ENCODE measurements around the gene TMED4. TPM values are rescaled to one million over a fixed set of nuclear protein-coding genes. Genes with fewer than 3 reads are reported as not detected.
A peak's percentile ranks its signal among the peaks of the same experiment; 100 is the strongest.

TMED4 gene
- total RNA-seq, 1 experiment from 2014 or later: 124 TPM

GRCh38 chr7:44549457-44549856 lies 32.6 kb downstream of the TMED4 start:
- no peak for DNase-seq (ENCODE audit: low spot score)
- in situ Hi-C loops (cut with HindIII; ENCODE audit: low sequenced_read_pairs): no loop called here

- in situ Hi-C loops (cut with HindIII; ENCODE audit: low sequenced_read_pairs): no loop called here
- DNase-seq (ENCODE audit: low spot score): no peak
Observed at GRCh38 chr7:44548893-44549292, 33.1 kb downstream of the TMED4 start.

- in situ Hi-C loops (cut with HindIII; ENCODE audit: low sequenced_read_pairs): no loop called here
- DNase-seq (ENCODE audit: low spot score): no peak
Observed at GRCh38 chr7:44547536-44548231, 34.3 kb downstream of the TMED4 start.

- DNase-seq (ENCODE audit: low spot score): no peak
- in situ Hi-C loops (cut with HindIII; ENCODE audit: low sequenced_read_pairs): no loop called here
Observed at GRCh38 chr7:44541876-44542610, 40.0 kb downstream of the TMED4 start.

- in situ Hi-C loops (cut with HindIII; ENCODE audit: low sequenced_read_pairs): no loop called here
- no peak for DNase-seq (ENCODE audit: low spot score)
Observed at GRCh38 chr7:44541028-44541869, 40.8 kb downstream of the TMED4 start, which contains the start of gene NPC1L1. TSS of gene NPC1L1 (minus strand) at chr7:44541330. CDS start at chr7:44541259, 71 bp downstream.

- in situ Hi-C loops (cut with HindIII; ENCODE audit: low sequenced_read_pairs): no loop called here
- no peak for DNase-seq (ENCODE audit: low spot score)
Observed at GRCh38 chr7:44540592-44541027, 41.4 kb downstream of the TMED4 start.

- in situ Hi-C loops (cut with HindIII; ENCODE audit: low sequenced_read_pairs): no loop called here
- DNase-seq (ENCODE audit: low spot score): no peak
Observed at GRCh38 chr7:44539669-44540506, 42.1 kb downstream of the TMED4 start.

GRCh38 chr7:44538798-44539668 lies 43.0 kb downstream of the TMED4 start:
- in situ Hi-C loops (cut with HindIII; ENCODE audit: low sequenced_read_pairs): no loop called here
- no peak for DNase-seq (ENCODE audit: low spot score)

GRCh38 chr7:44538093-44538797 lies 43.8 kb downstream of the TMED4 start:
- DNase-seq (ENCODE audit: low spot score): no peak
- in situ Hi-C loops (cut with HindIII; ENCODE audit: low sequenced_read_pairs): no loop called here

- DNase-seq (ENCODE audit: low spot score): no peak
- in situ Hi-C loops (cut with HindIII; ENCODE audit: low sequenced_read_pairs): no loop called here
Observed at GRCh38 chr7:44537442-44537841, 44.6 kb downstream of the TMED4 start.

- no peak for DNase-seq (ENCODE audit: low spot score)
- in situ Hi-C loops (cut with HindIII; ENCODE audit: low sequenced_read_pairs): no loop called here
Observed at GRCh38 chr7:44536090-44536489, 45.9 kb downstream of the TMED4 start.

- no peak for DNase-seq (ENCODE audit: low spot score)
- in situ Hi-C loops (cut with HindIII; ENCODE audit: low sequenced_read_pairs): no loop called here
Observed at GRCh38 chr7:44535348-44536064, 46.5 kb downstream of the TMED4 start.

- in situ Hi-C loops (cut with HindIII; ENCODE audit: low sequenced_read_pairs): no loop called here
- peak; percentile 15 for DNase-seq (ENCODE audit: low spot score)
Observed at GRCh38 chr7:44534501-44534900, 47.5 kb downstream of the TMED4 start.

- no peak for DNase-seq (ENCODE audit: low spot score)
- in situ Hi-C loops (cut with HindIII; ENCODE audit: low sequenced_read_pairs): no loop called here
Observed at GRCh38 chr7:44534087-44534486, 47.9 kb downstream of the TMED4 start.

- no peak for DNase-seq (ENCODE audit: low spot score)
Observed at GRCh38 chr7:44533301-44534055, 48.6 kb downstream of the TMED4 start.

More at GRCh38 chr7:44533301-44534055, 48.6 kb downstream of the TMED4 start:
- in situ Hi-C loops (cut with HindIII; ENCODE audit: low sequenced_read_pairs): no loop called here

All from G401 (cell line).